Measurements from ENCODE around the gene PI4KA. TPM values are rescaled to one million over a fixed set of nuclear protein-coding genes. Genes with fewer than 3 reads are reported as not detected.
"Not testable (repeated sequence)": the region's sequence is repeated elsewhere in the genome, so short reads cannot be mapped to it uniquely, and the experiment has no call there.

PI4KA gene
- total and polyA plus RNA-seq, 2 of the 13 experiments (the other 11 are each of a cell fraction or from before 2014, with no cell fraction given), result 27.4 to 56.4 TPM

- TF ChIP-seq ZFY (CRISPR knock-in tag; IDR thresholded peaks at IDR 0.05) (peak; percentile 52), PHF8 (CRISPR knock-in tag; IDR thresholded peaks at IDR 0.05) (0 out of 2 replicates have a peak, but pooled peaks have one; percentile 33), ZNF501 (CRISPR knock-in tag; IDR thresholded peaks at IDR 0.05) (peak; percentile 46; the same call in 1 of the 2 replicates), KLF16 (CRISPR knock-in tag; IDR thresholded peaks at IDR 0.05) (0 out of 4 replicates have a peak, but pooled peaks of 1 of the 2 experiments have one; percentile 34), ZFX (CRISPR knock-in tag; IDR thresholded peaks at IDR 0.05; ENCODE audit: low read depth) (peak; percentile 76), STAG1 (CRISPR knock-in tag; IDR thresholded peaks at IDR 0.05) (peak; percentile 91), SMC3 (IDR thresholded peaks at IDR 0.05; ENCODE audit: low read length) (peak; percentile 55), PATZ1 (CRISPR knock-in tag; IDR thresholded peaks at IDR 0.05) (peak; percentile 22; the same call in 1 of the 2 replicates), ZNF687 (CRISPR knock-in tag; IDR thresholded peaks at IDR 0.05) (0 out of 2 replicates have a peak, but pooled peaks have one; percentile 11), SALL1 (CRISPR knock-in tag; IDR thresholded peaks at IDR 0.05) (peak; percentile 45; the same call in 1 of the 2 replicates), HMGXB4 (CRISPR knock-in tag; IDR thresholded peaks at IDR 0.05; ENCODE audit: borderline replicate concordance in 1 of 2, low read depth in 1 of 2) (peak; percentile 33 to 57; a peak in 2 of 4 replicates), SPEN (CRISPR knock-in tag; IDR thresholded peaks at IDR 0.05; ENCODE audit: low read depth) (peak; percentile 31; the same call in 1 of the 2 replicates)
Observed at GRCh38 chr22:20697481-20698113, 161.0 kb downstream of the PI4KA start (continued).

GRCh38 chr22:20696056-20696455, 162.6 kb downstream of the PI4KA start:
- H2AFZ ChIP-seq (ENCODE audit: low read length); H3K9me3 ChIP-seq (ENCODE audit: low read length); H3K4me2 ChIP-seq (ENCODE audit: low read depth, low read length); BruUV-seq (replicated peaks); POLR2A ChIA-PET; DNase-seq (ENCODE audit: low spot score); H3K27ac ChIP-seq (ENCODE audit: extremely low read length, insufficient read depth, low read length); H3K79me2 ChIP-seq (ENCODE audit: insufficient read depth, low read length); H4K20me1 ChIP-seq (ENCODE audit: insufficient read depth, low read length); H3K36me3 ChIP-seq (replicated peaks in 1 of 2; ENCODE audit: control insufficient read depth in 1 of 2, insufficient read depth in 2 of 2, low read length in 2 of 2); H3K4me1 ChIP-seq (ENCODE audit: insufficient read depth, low read length); H3K27me3 ChIP-seq (ENCODE audit: control insufficient read depth in 1 of 2, insufficient read depth in 2 of 2, low read length in 2 of 2); ATAC-seq; H3K9ac ChIP-seq (ENCODE audit: insufficient read depth, low read depth, low read length); H3K4me3 ChIP-seq (replicated peaks in 1 of 3; ENCODE audit: insufficient read depth in 1 of 3, low read depth in 2 of 3, low read length in 3 of 3); FAIRE-seq; CTCF ChIA-PET (ENCODE audit: low intra/inter-chr PET ratio, low total read pairs): not testable (repeated sequence)
- no CpG with 5 or more reads among the region's 4 CpGs for WGBS (ENCODE audit: low lambda C conversion rate)
- in situ Hi-C loops (cut with HindIII; ENCODE audit: extremely low pct_ligation_motif_present, low pct_unique_long_range_greater_than_20kb) (loop anchor here (10.0 kb wide), 1 partner anchor 81 kb away; no protein-coding TSS in a partner anchor), intact Hi-C loops (cut with micrococcal nuclease; ENCODE audit: unreplicated experiment) (loop anchor here (2.0 kb wide), 1 partner anchor 131 kb away; no protein-coding TSS in a partner anchor)

Measured in HepG2 (cell line).